SK-N-SH (cell line): Measurements from ENCODE around the gene TTC21B. TPM values are rescaled to one million over a fixed set of nuclear protein-coding genes. Genes with fewer than 3 reads are reported as not detected.

Experiments
- CTCF ChIA-PET: fragments of 300-600, 350-600 bp; formaldehyde crosslinking; extraction: SDS; loops from one replicate; lab custom pipeline; 2021; lab: Yijun Ruan, JAX
- POLR2A ChIA-PET: fragments of 350-600 bp; sonication (Branson Sonifier 250); formaldehyde crosslinking; extraction: SDS; loops from one replicate; lab custom pipeline; 2020; ENCODE audit warnings: antibody characterized with exemption, inconsistent platforms; lab: Yijun Ruan, JAX
- DNase-seq: peaks from one replicate; pipeline ENCODE4 v3.0.0; 2012
- H2AFZ ChIP-seq: fragments of 200-600 bp; sonication (generic); 2 replicates; pipeline ENCODE4 v1.8.1; 2016; ENCODE audit warnings: antibody characterized with exemption, mild to moderate bottlenecking, low read depth
- H3F3A ChIP-seq: fragments of 200-600 bp; sonication (generic); replicated peaks from 2 replicates; pipeline ENCODE3; 2016; ENCODE audit warnings: antibody characterized with exemption, mild to moderate bottlenecking; ENCODE audit not compliant: insufficient read depth
- H3K27ac ChIP-seq, 2 experiments: fragments of 200-500 bp in 1 of 2; fragments of 200-600 bp in 1 of 2; sonication (Bioruptor generic) in 1 of 2; sonication (generic), shearing (Covaris generic) in 1 of 2; 2 replicates each; pipeline versions ENCODE4 v1.5.1 to v1.6.1; 2014 to 2016; ENCODE audit warnings: low read depth in 2 of 2, inconsistent platforms in 1 of 2, low read length in 1 of 2, mild to moderate bottlenecking in 1 of 2, mixed read lengths in 1 of 2
- H3K27me3 ChIP-seq: fragments of 200-600 bp; sonication (generic), shearing (Covaris generic); 2 replicates; pipeline ENCODE4 v1.6.1; 2016; ENCODE audit warnings: mixed run types; ENCODE audit not compliant: insufficient read depth
- H3K36me3 ChIP-seq, 2 experiments: fragments of 200-500 bp in 1 of 2; fragments of 200-600 bp in 1 of 2; sonication (Bioruptor generic) in 1 of 2; sonication (generic) in 1 of 2; replicated peaks in 1 of 2; 2 replicates each; pipeline versions ENCODE3 to v1.5.1; 2014 to 2016; ENCODE audit warnings: low read length in 1 of 2, mild to moderate bottlenecking in 1 of 2; ENCODE audit not compliant: insufficient read depth in 2 of 2, control insufficient read depth in 1 of 2
- H3K4me1 ChIP-seq, 2 experiments: fragments of 200-500 bp in 1 of 2; fragments of 200-600 bp in 1 of 2; sonication (Bioruptor generic) in 1 of 2; sonication (generic), shearing (Covaris generic) in 1 of 2; 2 replicates each; pipeline versions ENCODE4 v1.5.1 to v1.6.1; 2014 to 2016; ENCODE audit warnings: low read depth in 1 of 2, low read length in 1 of 2, mixed run types in 1 of 2; ENCODE audit not compliant: insufficient read depth in 2 of 2, control insufficient read depth in 1 of 2
- H3K4me2 ChIP-seq: fragments of 200-600 bp; sonication (generic), shearing (Covaris generic); 2 replicates; pipeline ENCODE4 v1.6.1; 2017; ENCODE audit warnings: mixed run types
- H3K4me3 ChIP-seq, 2 experiments: fragments of 200-500 bp in 1 of 2; fragments of 200-600 bp in 1 of 2; sonication (Bioruptor generic) in 1 of 2; sonication (generic), shearing (Covaris generic) in 1 of 2; 2 replicates each; pipeline versions ENCODE4 v1.5.1 to v1.8.1; 2014 to 2016; ENCODE audit warnings: low read depth in 2 of 2, inconsistent platforms in 1 of 2, low read length in 1 of 2, mild to moderate bottlenecking in 1 of 2, mixed read lengths in 1 of 2, moderate library complexity in 1 of 2
- H3K79me2 ChIP-seq: fragments of 200-600 bp; sonication (generic); 2 replicates; pipeline ENCODE4 v1.8.1; 2017; ENCODE audit warnings: mild to moderate bottlenecking; ENCODE audit not compliant: insufficient read depth
- H3K9ac ChIP-seq: fragments of 200-600 bp; sonication (generic); 2 replicates; pipeline ENCODE4 v1.6.1; 2017; ENCODE audit warnings: mixed run types
- H3K9me2 ChIP-seq: fragments of 200-600 bp; sonication (generic); 2 replicates; pipeline ENCODE4 v1.6.1; 2017; ENCODE audit warnings: mixed run types
- H3K9me3 ChIP-seq: fragments of 200-600 bp; sonication (generic); 2 replicates; pipeline ENCODE4 v1.6.1; 2017; ENCODE audit warnings: mixed run types, mild to moderate bottlenecking, moderate library complexity
- H4K20me1 ChIP-seq: fragments of 200-600 bp; sonication (generic); 2 replicates; pipeline ENCODE4 v1.6.1; 2017; ENCODE audit warnings: mild to moderate bottlenecking, mixed run types; ENCODE audit not compliant: insufficient read depth
- ELF1 ChIP-seq: IDR thresholded peaks from 2 replicates; pipeline ENCODE4 v1.4.0; 2012
- EZH2phosphoT487 ChIP-seq: fragments of 200-600 bp; sonication (generic); IDR thresholded peaks from 2 replicates; pipeline ENCODE4 v1.6.1; 2017; ENCODE audit warnings: low read depth, mixed run types, mild to moderate bottlenecking, antibody characterized with exemption, moderate library complexity, borderline replicate concordance
- FOXJ3 ChIP-seq: sonication (generic); formaldehyde crosslinking; IDR thresholded peaks from 2 replicates; pipeline ENCODE4 v1.5.1; 2020; ENCODE audit warnings: mild to moderate bottlenecking, missing genetic modification reagents
- GABPA ChIP-seq: IDR thresholded peaks from 2 replicates; pipeline ENCODE4 v1.4.0; 2012; ENCODE audit warnings: low read depth, mild to moderate bottlenecking
- GATA2 ChIP-seq: sonication (generic); formaldehyde crosslinking; IDR thresholded peaks from 2 replicates; pipeline ENCODE4 v1.5.0; 2020; ENCODE audit warnings: mild to moderate bottlenecking, missing genetic modification reagents
- JUND ChIP-seq: IDR thresholded peaks from 2 replicates; pipeline ENCODE4 v1.4.0; 2012
- NFIC ChIP-seq: IDR thresholded peaks from 2 replicates; pipeline ENCODE4 v1.4.0; 2012; ENCODE audit warnings: borderline replicate concordance
- POLR2AphosphoS5 ChIP-seq: IDR thresholded peaks from 2 replicates; pipeline ENCODE4 v1.6.1; 2012; ENCODE audit warnings: low read depth, low read length
- RCOR1 ChIP-seq: fragments of 150-350 bp; IDR thresholded peaks from 2 replicates; pipeline ENCODE4 v1.6.1; 2017; ENCODE audit warnings: antibody characterized with exemption, low read length
- SMC3 ChIP-seq: IDR thresholded peaks from 2 replicates; pipeline ENCODE4 v1.6.1; 2012; ENCODE audit warnings: low read depth, low read length, improper control_type of control experiment
- TAF1 ChIP-seq: IDR thresholded peaks from 2 replicates; pipeline ENCODE4 v1.6.1; 2012; ENCODE audit warnings: low read depth, mild to moderate bottlenecking, low read length, moderate library complexity, borderline replicate concordance
- TEAD4 ChIP-seq: IDR thresholded peaks from 2 replicates; pipeline ENCODE4 v1.4.0; 2012; ENCODE audit warnings: mild to moderate bottlenecking, borderline replicate concordance; ENCODE audit not compliant: insufficient read depth
- YY1 ChIP-seq: IDR thresholded peaks from 2 replicates; pipeline ENCODE4 v1.4.0; 2012; ENCODE audit warnings: low read depth, mild to moderate bottlenecking
- WGBS: methylation state at CpG from one replicate; pipeline ENCODE4 v1.1.6; 2017; ENCODE audit warnings: low lambda C conversion rate; 5-methylcytosine and 5-hydroxymethylcytosine counted together
- polyA plus RNA-seq, 3 experiments: library from polyadenylated mRNA; depleted of rRNA; stranded (reverse); fragments of >200 nt; gene quantifications; 2 replicates each; pipeline ENCODE4 v1.2.3, GENCODE V29; 2012
- TF ChIP-seq, protein P1 (sequence below): IDR thresholded peaks from 2 replicates; pipeline ENCODE4 v1.4.0; 2012; ENCODE audit warnings: low read depth
- TF ChIP-seq, protein P2 (sequence below): IDR thresholded peaks from 2 replicates; pipeline ENCODE4 v1.4.0; 2012; ENCODE audit warnings: low read depth, borderline replicate concordance
- TF ChIP-seq, protein P3 (sequence below): fragments of 150-350 bp; IDR thresholded peaks from 2 replicates; pipeline ENCODE4 v1.6.1; 2016; ENCODE audit warnings: mild to moderate bottlenecking, low read depth, low read length
- TF ChIP-seq, protein P4 (sequence below): fragments of 200-600 bp; sonication (generic); IDR thresholded peaks from 2 replicates; pipeline ENCODE4 v1.6.1; 2017; ENCODE audit warnings: antibody characterized with exemption, mild to moderate bottlenecking, moderate library complexity

TTC21B gene
- polyA plus RNA-seq, 1 of the 3 experiments (the other 2 are of a cell fraction): 10.1 TPM

DNA sequence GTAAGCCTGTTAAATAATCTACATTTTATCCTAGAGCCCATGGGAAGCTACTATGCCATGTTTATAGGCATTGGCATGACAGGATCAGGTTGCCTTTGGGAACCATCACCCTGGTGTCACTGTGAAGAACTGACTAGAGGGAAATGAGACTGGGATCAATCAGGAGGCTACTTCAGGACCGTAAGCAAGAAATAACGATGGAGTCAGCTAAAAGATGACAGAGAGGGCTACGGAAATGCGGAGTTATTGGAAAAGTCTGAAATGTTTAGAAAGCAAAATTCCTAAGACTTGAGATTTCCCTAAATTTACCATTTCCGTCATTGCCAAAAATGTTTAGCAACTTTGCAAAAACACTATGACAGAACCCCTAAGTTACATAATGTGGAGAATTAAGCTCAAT is 50.2 kb downstream of the TTC21B start:
- Histone ChIP-seq H3K27me3 (no peaks in the 10 kb centered on the region), H3K4me3 (peak overlapping the region in 1 of 2 experiments; percentile 36; a peak in 1 of 4 replicates), H3K9me2 (no peaks in the 10 kb centered on the region; the same call in 1 of the 2 replicates), H3K9ac (no peak overlapping the region), H3F3A (peaks cover 9% of the 10 kb centered on the region), H3K4me2 (peak overlapping the region; percentile 62; the same call in 1 of the 2 replicates), H3K4me1 (peaks cover 0 to 2% of the 10 kb centered on the region in 2 experiments; a peak in 2 of 4 replicates), H4K20me1 (no peaks in the 10 kb centered on the region), H3K27ac (no peak overlapping the region), H3K9me3 (no peaks in the 10 kb centered on the region), H2AFZ (no peak overlapping the region), H3K79me2 (no peaks in the 10 kb centered on the region), H3K36me3 (peaks cover 56 to 72% of the 10 kb centered on the region in 2 experiments)
- WGBS: 96% methylated on average over 5 of the region's 5 CpGs
- TF ChIP-seq NFIC (no peak), EZH2phosphoT487 (no peak), GATA2 (CRISPR knock-in tag) (no peak), JUND (no peak), POLR2AphosphoS5 (no peak), RCOR1 (no peak), TAF1 (no peak), SMC3 (no peak), GABPA (no peak), FOXJ3 (CRISPR knock-in tag) (no peak), YY1 (no peak), TEAD4 (no peak), ELF1 (no peak)
- TF ChIP-seq, protein P1, sequence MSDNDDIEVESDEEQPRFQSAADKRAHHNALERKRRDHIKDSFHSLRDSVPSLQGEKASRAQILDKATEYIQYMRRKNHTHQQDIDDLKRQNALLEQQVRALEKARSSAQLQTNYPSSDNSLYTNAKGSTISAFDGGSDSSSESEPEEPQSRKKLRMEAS: no peak
- TF ChIP-seq, protein P2, sequence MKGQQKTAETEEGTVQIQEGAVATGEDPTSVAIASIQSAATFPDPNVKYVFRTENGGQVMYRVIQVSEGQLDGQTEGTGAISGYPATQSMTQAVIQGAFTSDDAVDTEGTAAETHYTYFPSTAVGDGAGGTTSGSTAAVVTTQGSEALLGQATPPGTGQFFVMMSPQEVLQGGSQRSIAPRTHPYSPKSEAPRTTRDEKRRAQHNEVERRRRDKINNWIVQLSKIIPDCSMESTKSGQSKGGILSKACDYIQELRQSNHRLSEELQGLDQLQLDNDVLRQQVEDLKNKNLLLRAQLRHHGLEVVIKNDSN: no peak
- TF ChIP-seq, protein P3, sequence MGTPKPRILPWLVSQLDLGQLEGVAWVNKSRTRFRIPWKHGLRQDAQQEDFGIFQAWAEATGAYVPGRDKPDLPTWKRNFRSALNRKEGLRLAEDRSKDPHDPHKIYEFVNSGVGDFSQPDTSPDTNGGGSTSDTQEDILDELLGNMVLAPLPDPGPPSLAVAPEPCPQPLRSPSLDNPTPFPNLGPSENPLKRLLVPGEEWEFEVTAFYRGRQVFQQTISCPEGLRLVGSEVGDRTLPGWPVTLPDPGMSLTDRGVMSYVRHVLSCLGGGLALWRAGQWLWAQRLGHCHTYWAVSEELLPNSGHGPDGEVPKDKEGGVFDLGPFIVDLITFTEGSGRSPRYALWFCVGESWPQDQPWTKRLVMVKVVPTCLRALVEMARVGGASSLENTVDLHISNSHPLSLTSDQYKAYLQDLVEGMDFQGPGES: no peak
- TF ChIP-seq, protein P4, sequence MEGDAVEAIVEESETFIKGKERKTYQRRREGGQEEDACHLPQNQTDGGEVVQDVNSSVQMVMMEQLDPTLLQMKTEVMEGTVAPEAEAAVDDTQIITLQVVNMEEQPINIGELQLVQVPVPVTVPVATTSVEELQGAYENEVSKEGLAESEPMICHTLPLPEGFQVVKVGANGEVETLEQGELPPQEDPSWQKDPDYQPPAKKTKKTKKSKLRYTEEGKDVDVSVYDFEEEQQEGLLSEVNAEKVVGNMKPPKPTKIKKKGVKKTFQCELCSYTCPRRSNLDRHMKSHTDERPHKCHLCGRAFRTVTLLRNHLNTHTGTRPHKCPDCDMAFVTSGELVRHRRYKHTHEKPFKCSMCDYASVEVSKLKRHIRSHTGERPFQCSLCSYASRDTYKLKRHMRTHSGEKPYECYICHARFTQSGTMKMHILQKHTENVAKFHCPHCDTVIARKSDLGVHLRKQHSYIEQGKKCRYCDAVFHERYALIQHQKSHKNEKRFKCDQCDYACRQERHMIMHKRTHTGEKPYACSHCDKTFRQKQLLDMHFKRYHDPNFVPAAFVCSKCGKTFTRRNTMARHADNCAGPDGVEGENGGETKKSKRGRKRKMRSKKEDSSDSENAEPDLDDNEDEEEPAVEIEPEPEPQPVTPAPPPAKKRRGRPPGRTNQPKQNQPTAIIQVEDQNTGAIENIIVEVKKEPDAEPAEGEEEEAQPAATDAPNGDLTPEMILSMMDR: no peak
- ChIA-PET POLR2A (interaction anchor here (0.7 kb wide), 1 partner anchor 27 kb away, joined by 3 read pairs; no protein-coding TSS in a partner anchor), CTCF (interaction anchor here (1.0 to 1.4 kb wide), 2 partner anchors 29 to 30 kb away, joined by 3 to 4 read pairs; no protein-coding TSS in a partner anchor)
- DNase-seq: no peak
